H9 (cell line): ENCODE data around the gene SELENOM. TPM values are rescaled to one million over a fixed set of nuclear protein-coding genes. Genes with fewer than 3 reads are reported as not detected.

Source experiments
- DNase-seq: peaks from one replicate; pipeline ENCODE4 v3.0.0-alpha.2; 2017
- H2AFZ ChIP-seq: one replicate; pipeline ENCODE4 v1.6.1; 2013; ENCODE audit warnings: mild to moderate bottlenecking, low read length, control low read depth, moderate library complexity
- H2AK5ac ChIP-seq: 2 replicates; pipeline ENCODE4 v1.6.1; 2013; ENCODE audit warnings: low read length, control low read depth, mixed read lengths; ENCODE audit not compliant: insufficient read length
- H2BK120ac ChIP-seq: one replicate; pipeline ENCODE4 v1.6.1; 2013; ENCODE audit warnings: low read depth, mild to moderate bottlenecking, low read length, control low read depth, inconsistent platforms; ENCODE audit not compliant: poor library complexity, severe bottlenecking
- H2BK12ac ChIP-seq: 2 replicates; pipeline ENCODE4 v1.6.1; 2013; ENCODE audit warnings: low read length, control low read depth, mixed read lengths, low read depth; ENCODE audit not compliant: insufficient read length
- H2BK15ac ChIP-seq: 2 replicates; pipeline ENCODE4 v1.6.1; 2013; ENCODE audit warnings: low read depth, low read length, control low read depth
- H2BK20ac ChIP-seq: one replicate; pipeline ENCODE4 v1.6.1; 2013; ENCODE audit warnings: low read depth, mild to moderate bottlenecking, low read length, control low read depth, inconsistent platforms; ENCODE audit not compliant: poor library complexity, severe bottlenecking
- H2BK5ac ChIP-seq: 2 replicates; pipeline ENCODE4 v1.6.1; 2013; ENCODE audit warnings: low read length, control low read depth, mixed read lengths; ENCODE audit not compliant: insufficient read length
- H3K14ac ChIP-seq: 2 replicates; pipeline ENCODE4 v1.6.1; 2013; ENCODE audit warnings: low read length, control low read depth; ENCODE audit not compliant: insufficient read depth
- H3K18ac ChIP-seq: 2 replicates; pipeline ENCODE4 v1.6.1; 2013; ENCODE audit warnings: low read depth, mild to moderate bottlenecking, mixed read lengths, low read length, control low read depth; ENCODE audit not compliant: insufficient read length
- H3K23ac ChIP-seq: 2 replicates; pipeline ENCODE4 v1.6.1; 2013; ENCODE audit warnings: low read length, control low read depth, mixed read lengths, low read depth; ENCODE audit not compliant: insufficient read length
- H3K23me2 ChIP-seq: 2 replicates; pipeline ENCODE4 v1.6.1; 2013; ENCODE audit warnings: low read depth, mild to moderate bottlenecking, mixed read lengths, low read length, control low read depth; ENCODE audit not compliant: insufficient read length, poor library complexity, severe bottlenecking
- H3K27ac ChIP-seq: 2 replicates; pipeline ENCODE4 v1.5.1; 2013; ENCODE audit warnings: low read length, control low read depth, mixed read lengths, low read depth; ENCODE audit not compliant: insufficient read length
- H3K27me3 ChIP-seq: 2 replicates; pipeline ENCODE4 v1.6.1; 2013; ENCODE audit warnings: low read length, control low read depth, inconsistent platforms; ENCODE audit not compliant: insufficient read depth
- H3K4ac ChIP-seq: 2 replicates; pipeline ENCODE4 v1.6.1; 2013; ENCODE audit warnings: low read depth, mild to moderate bottlenecking, control low read depth, inconsistent platforms, low read length, moderate library complexity
- H3K4me1 ChIP-seq: 2 replicates; pipeline ENCODE4 v1.6.1; 2013; ENCODE audit warnings: low read length, control low read depth, inconsistent platforms; ENCODE audit not compliant: insufficient read depth
- H3K4me2 ChIP-seq: 2 replicates; pipeline ENCODE4 v1.6.1; 2013; ENCODE audit warnings: low read length, control low read depth, mixed read lengths; ENCODE audit not compliant: insufficient read length, insufficient read depth
- H3K56ac ChIP-seq: 2 replicates; pipeline ENCODE4 v1.6.1; 2013; ENCODE audit warnings: low read depth, mild to moderate bottlenecking, mixed read lengths, low read length, control low read depth; ENCODE audit not compliant: insufficient read length
- H3K79me1 ChIP-seq: 2 replicates; pipeline ENCODE4 v1.6.1; 2013; ENCODE audit warnings: low read depth, mild to moderate bottlenecking, moderate library complexity, low read length, control low read depth, inconsistent platforms; ENCODE audit not compliant: insufficient read depth, poor library complexity, severe bottlenecking
- H3K79me2 ChIP-seq: 2 replicates; pipeline ENCODE4 v1.6.1; 2013; ENCODE audit warnings: low read length, control low read depth, inconsistent platforms; ENCODE audit not compliant: insufficient read depth
- H3K9ac ChIP-seq: 2 replicates; pipeline ENCODE4 v1.6.1; 2013; ENCODE audit warnings: low read length, control low read depth, mixed read lengths; ENCODE audit not compliant: insufficient read length; ENCODE audit errors: extremely low read depth
- H3K9me3 ChIP-seq: one replicate; pipeline ENCODE4 v1.6.1; 2013; ENCODE audit warnings: low read depth, low read length, inconsistent platforms; ENCODE audit not compliant: control insufficient read depth
- H3T11ph ChIP-seq: one replicate; pipeline ENCODE4 v1.6.1; 2013; ENCODE audit warnings: mild to moderate bottlenecking, low read length, control low read depth, inconsistent platforms
- H4K20me1 ChIP-seq: one replicate; pipeline ENCODE4 v1.6.1; 2013; ENCODE audit not compliant: control insufficient read depth, insufficient read length, insufficient read depth
- H4K5ac ChIP-seq: 2 replicates; pipeline ENCODE4 v1.6.1; 2013; ENCODE audit warnings: low read depth, mild to moderate bottlenecking, mixed read lengths, low read length, control low read depth; ENCODE audit not compliant: insufficient read length
- H4K8ac ChIP-seq: replicated peaks from 2 replicates; pipeline ENCODE4 v1.6.1; 2013; ENCODE audit warnings: low read length, control low read depth, mixed read lengths, low read depth; ENCODE audit not compliant: insufficient read length
- H4K91ac ChIP-seq: 2 replicates; pipeline ENCODE4 v1.6.1; 2013; ENCODE audit warnings: low read depth, mild to moderate bottlenecking, moderate library complexity, mixed read lengths, low read length, control low read depth; ENCODE audit not compliant: insufficient read length
- H3K27ac Mint-ChIP-seq, 3 experiments: 2 replicates in 2 of 3; 3 replicates in 1 of 3; pipeline ENCODE4 v1.8.0; 2020 to 2021; ENCODE audit warnings: mixed read lengths in 3 of 3, mild to moderate bottlenecking in 1 of 3, moderate library complexity in 1 of 3
- H3K27me3 Mint-ChIP-seq: 2 replicates; pipeline ENCODE4 v1.8.0; 2021; ENCODE audit warnings: low read depth, mild to moderate bottlenecking, moderate library complexity, mixed read lengths
- H3K36me3 Mint-ChIP-seq, 3 experiments: 2 replicates in 2 of 3; 3 replicates in 1 of 3; pipeline ENCODE4 v1.8.0; 2020 to 2021; ENCODE audit warnings: low read depth in 3 of 3, mixed read lengths in 3 of 3; ENCODE audit not compliant: insufficient read depth in 1 of 3
- H3K4me1 Mint-ChIP-seq, 2 experiments: 2 replicates each; pipeline ENCODE4 v1.8.0; 2020; ENCODE audit warnings: mixed read lengths in 2 of 2
- H3K4me3 Mint-ChIP-seq, 2 experiments: 2 replicates in 1 of 2; 3 replicates in 1 of 2; pipeline ENCODE4 v1.8.0; 2020 to 2021; ENCODE audit warnings: mild to moderate bottlenecking in 2 of 2, mixed read lengths in 2 of 2, moderate library complexity in 1 of 2
- H3K9me3 Mint-ChIP-seq, 2 experiments: 2 replicates in 1 of 2; 3 replicates in 1 of 2; pipeline ENCODE4 v1.8.0; 2020; ENCODE audit warnings: mild to moderate bottlenecking in 2 of 2, mixed read lengths in 2 of 2, moderate library complexity in 1 of 2
- WGBS: extraction: QIAGEN DNeasy Blood & Tissue Kit; methylation state at CpG from one replicate; pipeline ENCODE4 v1.1.7; 2013; ENCODE audit warnings: missing lambda C conversion rate, low lambda C conversion rate, mixed read lengths; ENCODE audit not compliant: insufficient read length; ENCODE audit errors: extremely low coverage; 5-methylcytosine and 5-hydroxymethylcytosine counted together
- total RNA-seq: library from RNA; stranded (reverse); gene quantifications from 2 replicates; pipeline ENCODE4 v1.2.1, GENCODE V29; 2021
- TF ChIP-seq, protein P1 (sequence below): fragments of 200-600 bp; sonication (generic); conservative IDR thresholded peaks from 3 replicates; pipeline ENCODE4 v1.8.0; 2021; ENCODE audit warnings: antibody characterized with exemption, mild to moderate bottlenecking

The SELENOM gene
- total RNA-seq, 1 experiment from 2014 or later: 18.6 TPM

DNA sequence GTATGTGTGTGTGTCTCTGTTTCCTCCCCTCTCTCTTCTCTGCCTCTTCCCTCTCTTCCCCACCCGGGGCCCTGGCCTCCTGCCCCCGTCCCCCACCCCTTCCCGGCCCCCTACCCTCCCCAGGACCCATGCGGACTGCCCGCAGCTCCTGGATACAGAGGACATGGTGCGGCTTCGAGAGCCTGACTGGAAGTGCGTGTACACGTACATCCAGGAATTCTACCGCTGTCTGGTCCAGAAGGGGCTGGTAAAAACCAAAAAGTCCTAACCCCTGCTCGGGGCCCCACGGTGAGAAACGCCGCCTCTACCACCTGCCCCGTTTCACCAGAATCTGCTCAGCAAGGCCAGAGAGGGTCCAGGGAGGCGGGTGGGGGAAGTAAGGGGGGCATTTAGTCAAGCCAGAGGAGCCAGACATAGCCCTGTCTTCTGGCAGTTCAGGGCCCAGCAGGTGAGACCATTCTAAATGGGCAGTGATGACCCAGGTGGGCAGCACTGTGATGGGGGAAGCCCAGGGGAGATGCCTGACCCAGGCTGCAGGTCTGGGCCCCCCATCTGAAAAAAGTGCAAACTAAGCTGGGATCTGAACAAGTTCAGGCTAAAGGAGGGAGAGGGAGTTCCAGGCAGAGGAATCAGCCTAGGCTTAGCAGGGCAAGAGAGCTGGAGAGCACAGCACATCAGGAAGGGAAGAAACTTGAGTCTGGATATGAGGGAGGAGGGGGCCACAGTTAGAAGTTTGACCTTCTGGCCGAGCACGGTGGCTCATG, 6.4 kb downstream of the SELENOM start:
- peaks cover 7 to 35% of the 10 kb centered on the region in 2 experiments for H3K4me1 Mint-ChIP-seq
- H3K27me3 Mint-ChIP-seq: peaks cover 10% of the 10 kb centered on the region
- no peak overlapping the region for H4K91ac ChIP-seq
- peaks cover 6% of the 10 kb centered on the region for H3K23me2 ChIP-seq
- H3K27ac ChIP-seq: no peak overlapping the region
- no peaks in the 10 kb centered on the region for H3K79me2 ChIP-seq
- H3K14ac ChIP-seq: no peak overlapping the region
- H4K8ac ChIP-seq: no peak overlapping the region
- no peak overlapping the region for H3K4me3 Mint-ChIP-seq
- no peak overlapping the region for H3K9ac ChIP-seq
- H2BK20ac ChIP-seq: no peak overlapping the region
- H3K4me1 ChIP-seq: 0 out of 2 replicates have a peak, but pooled peaks cover 3% of the 10 kb centered on the region
- H2BK15ac ChIP-seq: no peak overlapping the region
- no peaks in the 10 kb centered on the region for H4K20me1 ChIP-seq
- H3K36me3 Mint-ChIP-seq: peaks cover 3 to 9% (median 3%) of the 10 kb centered on the region in 3 experiments; a peak in 4 of 7 replicates
- H2AFZ ChIP-seq: no peak overlapping the region
- no peaks in the 10 kb centered on the region for H3K79me1 ChIP-seq
- no peak overlapping the region for H3K23ac ChIP-seq
- no peaks in the 10 kb centered on the region; a peak in 1 of 5 replicates for H3K9me3 Mint-ChIP-seq
- no peak overlapping the region for H2BK120ac ChIP-seq
- no peak for DNase-seq
- peaks cover 3% of the 10 kb centered on the region; the same call in 1 of the 2 replicates for H3K27me3 ChIP-seq
- no peak overlapping the region for H3K4ac ChIP-seq
- no peak overlapping the region for H4K5ac ChIP-seq
- H3K4me2 ChIP-seq: no peak overlapping the region
- TF ChIP-seq, protein P1, sequence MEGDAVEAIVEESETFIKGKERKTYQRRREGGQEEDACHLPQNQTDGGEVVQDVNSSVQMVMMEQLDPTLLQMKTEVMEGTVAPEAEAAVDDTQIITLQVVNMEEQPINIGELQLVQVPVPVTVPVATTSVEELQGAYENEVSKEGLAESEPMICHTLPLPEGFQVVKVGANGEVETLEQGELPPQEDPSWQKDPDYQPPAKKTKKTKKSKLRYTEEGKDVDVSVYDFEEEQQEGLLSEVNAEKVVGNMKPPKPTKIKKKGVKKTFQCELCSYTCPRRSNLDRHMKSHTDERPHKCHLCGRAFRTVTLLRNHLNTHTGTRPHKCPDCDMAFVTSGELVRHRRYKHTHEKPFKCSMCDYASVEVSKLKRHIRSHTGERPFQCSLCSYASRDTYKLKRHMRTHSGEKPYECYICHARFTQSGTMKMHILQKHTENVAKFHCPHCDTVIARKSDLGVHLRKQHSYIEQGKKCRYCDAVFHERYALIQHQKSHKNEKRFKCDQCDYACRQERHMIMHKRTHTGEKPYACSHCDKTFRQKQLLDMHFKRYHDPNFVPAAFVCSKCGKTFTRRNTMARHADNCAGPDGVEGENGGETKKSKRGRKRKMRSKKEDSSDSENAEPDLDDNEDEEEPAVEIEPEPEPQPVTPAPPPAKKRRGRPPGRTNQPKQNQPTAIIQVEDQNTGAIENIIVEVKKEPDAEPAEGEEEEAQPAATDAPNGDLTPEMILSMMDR: no peak
- H3K56ac ChIP-seq: no peak overlapping the region
- H3K18ac ChIP-seq: no peak overlapping the region
- H2BK12ac ChIP-seq: no peak overlapping the region
- no peak overlapping the region for H2BK5ac ChIP-seq
- no peak overlapping the region for H3T11ph ChIP-seq
- no peak overlapping the region for H3K27ac Mint-ChIP-seq
- no peaks in the 10 kb centered on the region for H3K9me3 ChIP-seq
- H2AK5ac ChIP-seq: no peak overlapping the region
- no CpG with 5 or more reads among the region's 18 CpGs for WGBS
